ENCODE data around the gene CNGB1.

GRCh38 chr16:57903656-57904055 is 67.3 kb downstream of the CNGB1 start:
- no peak for TF ChIP-seq POLR2A (IDR thresholded peaks at IDR 0.05)
- TF ChIP-seq CTCF (IDR thresholded peaks at IDR 0.05) = no peak
- no peak for TF ChIP-seq EP300 (IDR thresholded peaks at IDR 0.05; ENCODE audit: low read depth)
- no peak for TF ChIP-seq POLR2AphosphoS5 (IDR thresholded peaks at IDR 0.05)
